Hippocampal formation (tissue), 2 donors: ENCODE results near the gene ORM2.
"Not testable (repeated sequence)": the region's sequence is repeated elsewhere in the genome, so short reads cannot be mapped to it uniquely, and the experiment has no call there.

Experiments
- DNase-seq, 2 donors: peaks; one replicate each; lab custom pipeline; 2025; lab: John Stamatoyannopoulos, UW

Gene ORM2

DNA sequence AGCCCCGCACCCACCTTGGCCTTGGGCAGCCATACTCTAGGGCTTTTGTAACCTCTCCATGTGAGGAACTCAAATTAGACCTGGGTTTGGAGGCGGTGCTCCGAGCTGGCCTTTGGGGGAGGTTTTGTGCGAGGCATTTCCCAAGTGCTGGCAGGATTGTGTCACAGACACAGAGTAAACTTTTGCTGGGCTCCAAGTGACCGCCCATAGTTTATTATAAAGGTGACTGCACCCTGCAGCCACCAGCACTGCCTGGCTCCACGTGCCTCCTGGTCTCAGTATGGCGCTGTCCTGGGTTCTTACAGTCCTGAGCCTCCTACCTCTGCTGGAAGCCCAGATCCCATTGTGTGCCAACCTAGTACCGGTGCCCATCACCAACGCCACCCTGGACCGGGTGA, at the start of gene ORM2:
Gene ORM2 (plus strand): TSS at position 245 of the 398 bp plus-strand sequence. CDS start 36 bp downstream, at position 281.
- DNase-seq = not testable (repeated sequence)

DNA sequence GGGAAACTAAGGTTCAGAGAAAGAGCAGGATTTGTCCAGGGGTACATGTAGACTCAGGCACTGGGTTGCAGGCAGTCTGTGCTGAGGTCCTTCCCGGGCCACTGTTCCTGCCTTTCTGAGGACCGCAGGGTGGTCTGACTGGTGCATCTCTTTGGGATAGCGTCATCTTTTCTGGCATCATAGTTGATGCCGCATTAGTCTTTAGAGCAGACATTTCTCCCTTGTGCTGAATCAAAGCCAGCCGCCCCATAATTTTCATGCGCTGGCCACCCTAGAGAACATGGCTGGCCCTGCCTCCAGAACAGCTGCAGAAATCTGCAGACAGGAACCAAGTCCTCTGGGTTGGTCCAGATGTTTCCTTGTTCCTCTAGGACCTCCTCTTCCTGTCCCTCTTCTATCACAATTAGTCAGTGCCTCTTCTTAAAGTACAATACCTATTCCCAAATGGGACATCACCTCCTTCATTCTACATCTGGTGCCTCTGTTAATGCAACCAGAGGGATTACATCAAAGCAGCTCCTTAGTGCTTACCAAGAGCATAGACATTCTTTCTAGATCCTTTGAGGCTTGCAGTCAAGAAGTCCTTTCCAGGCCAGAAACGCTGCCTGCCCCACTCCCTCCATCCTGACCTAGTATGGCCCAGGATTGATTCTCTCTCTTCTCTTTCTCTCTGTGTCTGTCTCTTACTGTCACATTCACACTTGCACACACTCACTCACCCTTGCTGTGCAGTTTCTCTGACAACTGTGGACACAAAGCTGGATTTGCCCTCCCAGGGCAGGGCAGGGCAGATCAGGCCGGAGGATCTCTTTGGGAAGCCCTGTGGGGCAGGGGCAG, 48.8 kb upstream of the ORM2 start:
- no peak for DNase-seq

DNA sequence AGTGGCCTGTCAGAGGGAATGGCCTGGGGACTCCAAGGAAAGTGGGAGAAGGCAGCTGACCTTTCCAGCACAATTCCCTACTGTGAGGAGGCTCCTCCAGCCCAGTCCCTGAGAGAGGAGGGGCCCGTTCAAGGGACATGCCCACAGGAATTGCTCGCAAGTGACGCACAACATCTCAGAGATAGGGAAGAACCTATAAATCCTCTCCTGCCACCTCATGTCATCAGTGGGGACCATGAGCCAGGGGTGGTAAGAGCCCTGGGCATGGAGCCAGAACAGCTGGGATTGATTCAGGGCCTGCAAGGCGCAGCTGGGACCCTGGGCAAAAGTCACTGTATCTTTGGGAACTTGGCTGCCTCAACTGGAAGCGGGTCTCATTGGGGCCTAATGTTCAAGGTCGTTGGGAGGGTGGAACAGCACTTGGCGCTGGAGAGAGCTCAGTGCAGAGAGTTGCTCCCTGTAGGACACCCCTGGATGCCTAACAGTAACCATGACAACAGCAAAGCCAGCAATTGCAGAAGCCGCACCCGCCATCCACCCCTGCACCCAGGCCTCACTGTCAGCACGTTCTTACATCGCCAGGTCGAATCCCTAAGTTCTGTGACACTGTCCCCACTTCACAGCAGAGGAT, 48.1 kb upstream of the ORM2 start:
- DNase-seq = no peak

DNA sequence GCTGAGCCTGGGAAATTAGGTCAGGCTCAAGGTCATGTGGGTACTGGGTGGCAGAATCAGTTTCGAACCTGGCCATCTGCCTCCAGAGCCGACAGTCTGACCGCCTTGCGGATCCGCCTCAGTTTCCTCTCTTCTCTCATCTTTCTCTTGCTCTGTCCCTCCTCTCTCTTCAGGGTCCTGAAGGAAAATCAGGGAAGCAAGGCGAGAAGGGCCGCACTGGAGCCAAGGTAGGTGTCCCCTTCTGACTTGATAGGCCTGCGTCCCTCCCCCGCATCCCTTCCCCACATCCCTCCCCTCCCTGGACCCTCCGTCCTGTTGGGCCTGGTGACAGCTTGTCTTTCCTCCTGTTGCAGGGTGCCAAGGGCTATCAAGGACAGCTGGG, 47.6 kb upstream of the ORM2 start:
- no peak for DNase-seq

DNA sequence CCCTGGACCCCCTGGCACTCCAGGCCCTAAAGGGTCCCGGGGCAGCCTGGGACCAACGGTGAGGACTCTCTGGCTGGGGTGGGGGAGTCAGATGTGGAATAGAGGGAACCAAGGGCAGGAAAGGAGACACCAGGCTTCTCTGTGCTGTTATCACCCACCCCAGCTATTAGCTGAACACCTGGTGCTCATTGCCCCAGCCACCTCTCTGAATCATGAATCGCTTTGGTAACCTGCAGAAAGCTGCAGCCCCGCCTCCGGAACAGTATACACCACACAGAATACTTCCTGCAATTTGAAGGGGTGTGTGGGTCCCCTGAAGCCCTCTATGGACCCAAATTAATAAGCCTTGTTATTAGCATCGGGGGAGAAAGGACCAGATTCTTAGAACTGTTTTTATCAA, 47.2 kb upstream of the ORM2 start:
- no peak for DNase-seq

DNA sequence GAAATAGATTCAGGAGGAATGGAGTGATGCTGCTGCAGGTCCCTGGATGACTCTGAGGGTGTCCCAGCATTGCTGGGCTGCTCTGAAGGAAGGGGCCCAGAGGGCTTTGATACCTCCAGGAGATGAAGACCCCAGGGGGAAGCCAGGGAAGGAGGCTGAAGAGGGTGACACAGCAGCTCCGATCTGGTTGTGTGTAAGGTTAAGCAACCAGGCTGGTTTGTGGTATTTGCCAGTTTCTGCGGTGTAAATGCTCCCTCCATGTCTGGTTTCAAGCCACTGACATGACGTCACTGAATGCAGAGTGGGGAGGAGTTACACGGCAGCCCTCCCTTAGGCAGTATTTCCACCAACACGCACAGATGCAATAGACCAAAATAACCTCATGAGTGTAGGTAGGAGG, 46.7 kb upstream of the ORM2 start:
- DNase-seq = no peak

DNA sequence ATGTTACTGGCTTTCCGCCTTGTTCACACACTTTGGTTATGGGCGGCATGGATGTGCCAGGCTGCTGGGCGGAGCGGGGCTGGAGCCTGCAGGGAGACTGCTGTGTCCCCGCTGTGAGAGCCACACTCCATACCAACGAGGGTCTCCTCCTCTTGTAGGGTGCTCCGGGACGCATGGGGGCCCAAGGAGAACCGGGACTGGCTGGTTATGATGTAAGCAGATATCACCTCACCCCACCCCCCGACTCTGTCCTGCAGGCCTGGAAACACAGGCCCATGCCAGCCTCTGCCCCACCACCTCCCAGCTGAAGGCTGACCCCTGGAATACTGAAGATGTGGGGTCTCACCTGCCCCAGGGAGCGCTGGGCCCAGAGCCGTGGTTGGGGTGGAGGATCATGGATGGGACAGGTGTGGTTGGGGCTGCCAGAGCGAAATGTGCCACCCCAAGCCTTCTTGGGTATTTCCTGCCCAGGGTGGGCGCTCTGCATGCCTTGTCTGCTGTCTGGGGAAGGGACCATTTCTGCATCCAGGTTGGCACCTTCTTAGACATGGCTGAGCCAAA, 46.0 kb upstream of the ORM2 start:
- DNase-seq = no peak

DNA sequence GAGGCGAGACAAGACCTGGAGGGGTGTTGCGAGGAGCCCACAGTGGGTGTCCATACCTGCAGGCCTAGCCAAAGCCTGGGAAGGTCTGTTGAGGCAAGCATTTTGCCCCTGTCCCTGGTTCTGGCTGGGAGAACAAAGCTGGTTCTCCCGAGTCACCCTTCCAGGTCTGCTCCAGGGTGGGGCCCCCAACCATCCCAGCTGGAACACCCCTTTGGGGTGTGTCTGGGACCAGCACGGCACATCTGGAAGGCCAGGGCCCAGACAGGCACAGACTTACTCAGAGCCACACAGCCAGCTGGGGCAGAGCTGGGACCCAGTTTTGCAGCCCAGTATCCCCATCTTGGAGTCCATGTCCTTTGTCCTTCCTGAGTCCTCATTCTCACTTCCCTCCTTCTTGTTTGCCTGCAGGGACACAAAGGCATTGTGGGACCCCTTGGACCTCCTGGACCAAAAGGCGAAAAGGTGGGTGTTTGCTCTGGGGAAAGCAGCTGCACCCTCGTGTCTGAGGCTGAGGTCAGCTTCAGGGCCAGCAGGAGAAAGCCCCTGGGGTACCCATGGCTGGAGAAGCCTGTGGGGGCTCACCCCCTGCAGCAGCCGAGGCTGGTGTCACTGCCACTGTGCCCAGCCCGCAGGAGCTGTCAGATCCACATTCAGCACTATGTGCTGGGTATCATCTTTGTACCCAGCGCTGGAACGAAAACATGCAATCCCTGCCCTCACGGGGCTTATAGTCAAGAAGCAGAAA, 45.2 kb upstream of the ORM2 start:
- no peak for DNase-seq

DNA sequence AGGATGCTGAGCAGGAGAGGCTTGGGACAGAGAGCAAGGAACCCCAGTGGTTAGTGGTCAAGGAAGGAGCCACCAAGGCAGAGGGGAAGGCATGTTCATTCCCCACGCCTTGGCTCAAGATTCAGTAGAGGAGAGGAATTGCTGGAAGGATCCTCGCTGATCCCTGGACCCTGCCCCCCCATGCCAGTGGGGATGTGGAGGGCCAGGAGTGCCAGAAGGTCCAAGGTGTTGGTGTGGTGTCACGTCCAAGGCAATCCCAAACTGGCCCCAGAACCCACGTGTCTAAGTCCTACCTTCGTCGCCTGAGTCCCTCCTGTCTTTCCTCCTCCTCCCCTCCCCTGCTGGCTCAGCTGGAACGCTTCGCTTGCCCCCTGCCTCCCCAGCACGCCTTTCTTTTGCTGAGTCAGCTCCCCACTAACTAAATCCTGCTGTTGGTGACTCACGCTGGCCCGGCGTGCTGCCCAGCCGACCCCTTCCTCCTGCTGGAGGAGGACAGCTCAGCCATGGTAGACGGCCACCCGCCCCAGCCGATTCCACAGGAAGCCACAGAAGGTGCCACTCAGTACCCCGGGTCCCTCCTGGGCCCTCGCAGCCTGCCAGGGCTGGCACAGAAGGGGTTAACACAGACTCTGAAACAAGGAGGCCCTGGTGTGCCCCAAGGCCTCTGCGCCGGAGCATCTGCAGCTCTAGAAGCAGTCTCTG, 44.4 kb upstream of the ORM2 start:
- no peak for DNase-seq

DNA sequence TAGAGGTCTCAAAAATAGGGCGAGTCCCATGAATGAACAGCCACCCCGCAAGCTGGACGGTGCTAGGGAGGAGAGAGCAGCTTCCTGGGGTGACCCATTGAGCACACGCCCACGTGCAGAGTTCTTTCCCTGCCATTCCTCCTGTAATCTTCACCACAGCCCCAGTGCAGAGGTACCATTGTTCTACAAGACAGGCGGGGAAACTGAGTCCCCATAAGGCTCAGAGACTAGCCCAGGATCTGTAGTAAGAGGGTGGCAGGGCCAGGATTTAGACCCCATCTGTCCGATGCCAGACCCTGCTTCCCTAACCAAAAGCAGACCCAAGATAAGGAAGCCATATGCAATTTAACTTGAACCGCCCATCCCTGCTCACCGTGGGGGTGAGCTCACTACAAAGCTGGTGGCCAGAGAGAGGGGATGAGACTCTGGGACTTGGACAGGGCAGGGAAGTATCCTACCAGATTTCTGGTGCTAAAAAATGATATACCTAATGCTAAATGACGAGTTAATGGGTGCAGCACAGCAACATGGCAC, 43.5 kb upstream of the ORM2 start:
- DNase-seq = no peak

DNA sequence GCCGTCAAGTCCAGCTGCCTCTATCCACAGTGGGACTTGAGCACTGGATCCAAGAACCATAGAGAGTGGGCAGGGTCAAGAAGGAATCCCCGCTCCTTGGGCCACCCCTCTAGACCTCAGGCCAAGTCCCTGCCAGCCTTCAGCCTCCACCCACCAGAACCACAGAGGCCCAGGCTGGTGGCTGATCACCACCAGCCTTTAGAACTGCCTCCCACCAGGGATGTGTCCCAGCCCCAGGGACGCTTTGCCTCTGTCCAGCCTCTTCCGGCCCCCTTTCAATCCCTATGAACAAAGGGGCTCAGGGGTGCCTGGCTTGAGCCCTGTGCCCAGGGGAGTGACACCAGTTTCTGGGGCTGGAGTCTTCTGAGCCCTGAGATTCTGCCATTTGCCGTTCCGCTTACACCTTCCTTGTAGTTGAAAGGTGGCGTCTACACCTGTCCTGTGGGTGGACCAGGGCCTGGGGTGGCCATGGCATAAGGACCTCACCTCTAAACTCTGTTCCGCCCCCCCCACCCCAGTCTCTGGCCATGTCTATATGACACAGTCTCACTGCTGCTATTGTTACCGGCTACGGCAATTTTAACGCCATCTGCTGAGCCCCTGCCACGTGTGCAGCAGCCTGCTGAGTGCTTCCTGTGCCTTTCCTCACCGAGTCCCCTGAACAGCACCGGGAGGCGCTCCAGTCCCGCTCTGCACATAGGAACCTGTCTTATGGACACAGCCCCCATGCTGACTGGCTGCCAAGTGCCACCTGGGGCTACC, 42.5 kb upstream of the ORM2 start:
- DNase-seq = no peak

DNA sequence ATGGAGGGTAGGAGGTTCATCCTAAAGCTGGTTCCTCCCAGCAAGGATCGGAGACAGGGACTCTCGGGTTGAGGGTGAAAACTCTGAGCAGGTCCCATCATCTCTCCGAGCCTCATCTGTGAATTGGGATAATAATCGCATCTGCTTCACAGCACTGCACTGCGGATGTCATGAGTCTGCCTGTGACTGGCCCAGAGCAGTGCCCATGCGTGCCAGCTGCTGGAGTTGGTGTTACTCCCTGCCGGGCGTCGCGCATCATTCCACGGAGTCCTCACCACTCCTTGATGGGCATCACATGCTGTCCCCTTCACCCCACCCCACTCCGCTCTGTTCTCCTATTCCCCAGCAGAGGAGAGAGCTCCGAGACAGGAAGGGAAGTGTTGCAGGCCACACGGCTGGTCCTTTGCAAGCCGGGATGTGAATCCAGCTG, 41.9 kb upstream of the ORM2 start:
- no peak for DNase-seq

DNA sequence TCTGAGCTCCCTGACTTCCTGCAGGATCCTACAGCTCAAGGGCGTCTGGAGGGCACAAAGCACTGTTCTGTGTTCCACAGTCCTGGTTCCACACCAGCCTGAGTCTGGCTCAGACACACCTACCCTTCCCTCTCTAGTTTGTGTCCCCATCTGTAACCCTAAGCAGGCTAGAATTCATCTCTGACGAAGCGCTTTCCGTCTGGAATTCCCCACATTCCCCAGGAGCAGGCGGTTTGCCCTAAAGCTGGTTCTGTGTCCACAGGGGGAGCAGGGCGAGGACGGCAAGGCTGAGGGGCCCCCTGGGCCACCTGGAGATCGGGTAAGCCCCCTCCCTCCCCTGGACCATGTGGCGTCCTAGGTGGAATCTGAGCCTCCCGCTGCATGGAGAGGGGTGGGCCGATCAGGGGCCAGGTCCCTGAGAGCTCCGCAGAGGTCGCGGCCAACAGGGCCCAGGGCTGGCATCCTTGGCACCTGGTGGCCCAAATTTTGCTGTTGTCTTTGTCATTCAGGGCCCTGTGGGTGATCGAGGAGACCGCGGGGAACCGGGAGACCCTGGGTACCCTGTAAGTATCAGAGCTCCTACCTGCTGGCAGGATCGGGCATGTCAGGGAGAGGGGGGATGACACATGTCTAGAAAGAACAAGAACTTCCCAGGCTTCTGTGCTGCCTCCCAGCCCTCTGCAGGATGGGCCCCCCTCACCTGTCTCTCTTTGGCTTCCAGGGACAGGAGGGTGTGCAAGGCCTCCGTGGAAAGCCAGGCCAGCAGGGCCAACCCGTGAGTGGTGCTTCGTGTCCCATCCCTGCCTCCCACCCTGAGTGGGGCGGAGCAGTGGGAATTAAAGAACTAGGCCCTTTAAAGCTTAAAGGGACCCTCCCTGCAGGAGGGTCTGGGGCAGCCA, 41.2 kb upstream of the ORM2 start:
- no peak for DNase-seq

DNA sequence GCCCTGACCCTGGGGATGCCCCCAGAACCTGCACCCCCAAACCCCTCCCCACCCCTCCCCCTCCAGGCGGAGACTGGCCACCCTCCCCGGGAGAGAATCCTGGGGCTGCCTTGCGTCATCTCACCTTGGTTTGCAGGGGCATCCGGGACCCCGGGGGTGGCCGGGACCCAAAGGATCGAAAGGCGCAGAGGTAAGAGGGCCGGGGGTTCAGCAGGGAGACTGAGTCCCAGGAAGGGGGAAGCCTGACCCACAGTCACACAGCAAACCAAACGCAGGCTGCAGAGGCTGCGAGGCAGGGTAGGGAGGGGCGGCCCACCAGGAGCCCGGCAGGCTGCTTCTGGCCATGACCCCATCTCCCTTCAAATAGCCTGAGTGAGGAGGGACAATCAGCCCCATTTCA, 40.6 kb upstream of the ORM2 start:
- no peak for DNase-seq

DNA sequence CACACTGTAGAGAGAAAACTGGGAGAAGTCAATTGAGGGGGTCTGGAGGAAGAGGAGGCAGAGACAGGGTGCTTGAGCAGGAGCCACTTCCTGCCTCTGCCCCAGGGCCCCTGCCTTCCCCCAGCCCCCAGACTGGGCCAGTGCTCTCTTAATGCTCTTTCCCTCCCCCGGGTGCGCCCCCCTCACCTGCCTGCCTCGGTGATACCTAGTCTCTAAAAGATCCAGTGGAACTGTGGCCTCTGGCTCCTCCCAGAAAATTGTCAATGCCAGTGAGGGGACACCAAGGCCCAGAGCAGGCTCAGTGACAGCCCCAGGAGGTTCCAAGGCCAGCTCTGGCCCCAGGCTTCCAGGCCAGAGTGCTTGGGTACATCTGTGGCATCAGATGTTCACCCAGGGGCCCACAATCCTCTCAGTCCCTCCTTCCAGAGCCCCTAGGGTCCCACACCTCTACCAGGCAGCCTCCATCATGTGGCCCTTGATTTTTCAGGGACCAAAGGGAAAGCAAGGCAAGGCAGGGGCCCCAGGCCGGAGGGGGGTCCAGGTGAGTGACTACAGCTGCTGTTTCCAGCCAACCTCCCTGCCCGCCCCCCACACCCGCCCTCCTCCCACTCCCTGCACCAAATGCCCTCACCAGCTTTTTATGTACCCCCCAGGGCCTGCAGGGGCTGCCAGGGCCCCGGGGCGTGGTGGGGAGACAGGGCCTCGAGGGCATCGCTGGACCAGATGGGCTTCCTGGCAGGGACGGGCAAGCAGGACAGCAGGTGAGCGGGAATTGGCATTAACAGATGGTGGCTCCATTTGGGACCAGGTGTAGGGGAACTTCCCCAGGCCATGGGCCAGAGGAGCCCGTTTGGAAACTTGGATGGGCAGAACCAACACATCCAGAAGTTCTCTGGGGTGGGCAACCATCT, 39.8 kb upstream of the ORM2 start:
- no peak for DNase-seq

DNA sequence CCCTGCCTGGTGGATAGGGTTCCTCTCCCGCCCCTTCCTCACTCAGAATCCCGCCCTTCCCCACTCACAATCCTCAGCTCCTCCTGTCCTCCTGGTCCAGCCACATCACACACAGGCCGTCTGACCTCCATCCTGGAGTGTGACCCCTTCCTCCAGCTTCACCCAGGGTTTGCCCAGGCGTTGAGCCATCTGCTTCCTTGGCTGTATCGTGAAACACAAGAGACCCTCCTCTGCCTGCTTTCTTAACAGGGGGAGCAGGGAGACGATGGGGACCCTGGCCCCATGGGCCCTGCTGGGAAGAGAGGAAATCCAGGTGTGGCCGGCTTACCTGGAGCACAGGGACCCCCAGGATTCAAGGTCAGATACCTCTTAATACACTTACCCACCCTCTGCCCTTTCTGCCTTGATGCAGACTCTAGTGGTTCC, 39.1 kb upstream of the ORM2 start:
- no peak for DNase-seq

DNA sequence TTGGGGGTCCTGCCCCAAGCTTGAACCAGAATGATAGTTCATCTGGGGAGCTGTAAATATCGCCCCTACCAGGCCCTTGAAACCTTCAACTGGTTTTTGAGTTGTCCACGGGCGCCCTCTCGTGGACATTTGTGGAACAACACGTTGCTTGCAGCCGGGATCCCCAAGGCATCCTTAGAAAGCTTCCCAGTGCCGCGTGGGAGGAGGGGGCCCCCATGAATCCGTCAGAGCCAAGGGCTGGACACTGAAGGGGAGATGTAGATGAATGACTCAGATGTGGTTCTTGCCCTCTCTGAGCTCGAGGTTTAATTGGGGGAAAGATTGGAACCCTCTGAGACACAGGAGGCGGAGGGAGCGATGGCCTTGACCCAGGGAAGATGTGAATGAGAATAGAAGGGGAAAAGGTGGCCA, 38.6 kb upstream of the ORM2 start:
- DNase-seq = peak in 1 of 2 donors; percentile 55

DNA sequence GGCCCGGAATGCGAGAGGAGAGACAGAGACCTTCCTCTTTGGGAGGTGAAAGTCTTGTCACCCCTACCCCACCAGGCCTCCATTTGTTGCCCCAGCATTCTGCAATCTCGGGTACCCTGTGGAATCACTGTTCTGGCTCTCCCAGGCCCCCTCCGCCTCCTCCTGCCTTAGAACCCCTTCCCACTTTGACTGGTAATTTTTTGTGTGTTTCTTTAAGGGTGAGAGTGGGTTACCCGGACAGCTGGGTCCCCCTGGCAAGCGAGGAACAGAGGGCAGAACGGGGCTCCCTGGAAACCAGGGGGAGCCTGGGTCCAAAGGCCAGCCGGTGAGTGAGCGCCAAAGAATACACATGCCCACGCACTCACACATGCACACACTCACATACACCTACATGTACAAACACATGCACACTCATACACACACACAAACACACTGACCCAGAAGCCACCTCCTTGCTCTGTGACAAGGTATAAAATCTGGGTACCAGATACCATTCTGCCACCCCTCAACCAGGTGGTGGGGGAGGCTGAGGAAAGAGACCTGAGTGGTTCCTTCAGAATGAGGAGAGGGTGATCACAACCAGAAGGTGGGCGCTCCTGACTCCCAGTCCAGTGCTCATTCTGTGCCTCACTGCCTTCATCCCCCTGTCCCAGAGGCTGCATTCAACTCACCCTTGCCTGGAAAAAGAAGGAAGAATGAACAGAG, 37.6 kb upstream of the ORM2 start:
- no peak for DNase-seq
